ENCODE data around the gene CTAG1B.

GRCh38 chrX:154657226-154657805 lies 38.2 kb upstream of the CTAG1B start:
- TF ChIP-seq CTCF (conservative IDR thresholded peaks at IDR 0.05 in 1 of 2, IDR thresholded peaks at IDR 0.05 in 1 of 2; ENCODE audit: extremely low read depth in 1 of 2, insufficient read depth in 1 of 2, low read depth in 1 of 2, low read length in 2 of 2) (no peak), EZH2 (IDR thresholded peaks at IDR 0.05; ENCODE audit: borderline replicate concordance, low read length) (no peak)

Measured in mammary epithelial cell (primary cell).